GM23338 (cell line): ENCODE results near the gene TNFSF4. TPM values are rescaled to one million over a fixed set of nuclear protein-coding genes. Genes with fewer than 3 reads are reported as not detected.

ENCODE experiments used
- ATAC-seq: fragments of 200-7000 bp; cut with Tn5 transposase; 3 replicates; pipeline ENCODE4 v1.9.1; 2020
- DNase-seq: peaks from one replicate; pipeline ENCODE4 v3.0.0-alpha.2; 2015; ENCODE audit warnings: low spot score
- H2AFZ ChIP-seq: fragments of 200-600 bp; sonication (generic); 2 replicates; pipeline ENCODE4 v1.8.0; 2016; ENCODE audit warnings: antibody characterized with exemption, mild to moderate bottlenecking, moderate library complexity
- H3F3A ChIP-seq: fragments of 200-600 bp; sonication (generic); replicated peaks from 2 replicates; pipeline ENCODE4 v1.8.0; 2017; ENCODE audit warnings: antibody characterized with exemption, mixed run types, low read depth
- H3K27ac ChIP-seq: fragments of 200-600 bp; sonication (generic); 2 replicates; pipeline ENCODE4 v1.6.1; 2016; ENCODE audit warnings: low read depth
- H3K27me3 ChIP-seq: fragments of 200-600 bp; sonication (generic); 2 replicates; pipeline ENCODE4 v1.8.0; 2016; ENCODE audit warnings: mild to moderate bottlenecking, mixed run types, moderate library complexity; ENCODE audit not compliant: insufficient read depth
- H3K36me3 ChIP-seq: fragments of 200-600 bp; sonication (generic); 2 replicates; pipeline ENCODE4 v1.8.0; 2016; ENCODE audit warnings: mild to moderate bottlenecking; ENCODE audit not compliant: insufficient read depth
- H3K4me1 ChIP-seq: fragments of 200-600 bp; sonication (generic); 2 replicates; pipeline ENCODE4 v1.8.0; 2016; ENCODE audit warnings: mild to moderate bottlenecking, moderate library complexity; ENCODE audit not compliant: insufficient read depth
- H3K4me2 ChIP-seq: fragments of 200-600 bp; sonication (generic); 2 replicates; pipeline ENCODE4 v1.7.1; 2017; ENCODE audit warnings: mixed run types
- H3K4me3 ChIP-seq: fragments of 200-600 bp; sonication (generic); 2 replicates; pipeline ENCODE4 v1.6.1; 2016; ENCODE audit warnings: mixed run types
- H3K79me2 ChIP-seq: fragments of 200-600 bp; sonication (generic); replicated peaks from 2 replicates; pipeline ENCODE4 v1.8.0; 2017; ENCODE audit warnings: mild to moderate bottlenecking; ENCODE audit not compliant: insufficient read depth
- H3K9me2 ChIP-seq: fragments of 200-600 bp; sonication (generic); 2 replicates; pipeline ENCODE4 v1.8.0; 2017; ENCODE audit not compliant: insufficient read depth
- H4K20me1 ChIP-seq: fragments of 200-600 bp; sonication (generic); replicated peaks from 2 replicates; pipeline ENCODE4 v1.8.0; 2017; ENCODE audit warnings: mild to moderate bottlenecking; ENCODE audit not compliant: insufficient read depth
- H3K27ac Mint-ChIP-seq: 2 replicates; pipeline ENCODE4 v1.8.0; 2020; ENCODE audit warnings: inconsistent platforms, mild to moderate bottlenecking, moderate library complexity, mixed read lengths
- H3K27me3 Mint-ChIP-seq: 3 replicates; pipeline ENCODE4 v1.8.0; 2022; ENCODE audit warnings: low read depth, mild to moderate bottlenecking, moderate library complexity, mixed read lengths, inconsistent platforms; ENCODE audit not compliant: insufficient read depth, poor library complexity
- H3K36me3 Mint-ChIP-seq: 3 replicates; pipeline ENCODE4 v1.8.0; 2021; ENCODE audit warnings: low read depth, mild to moderate bottlenecking, inconsistent platforms, moderate library complexity, mixed read lengths
- H3K4me1 Mint-ChIP-seq: 3 replicates; pipeline ENCODE4 v1.8.0; 2020; ENCODE audit warnings: mild to moderate bottlenecking, inconsistent platforms, mixed read lengths
- H3K4me3 Mint-ChIP-seq: 3 replicates; pipeline ENCODE4 v1.8.0; 2021; ENCODE audit warnings: moderate library complexity, mild to moderate bottlenecking, inconsistent platforms, mixed read lengths
- H3K9me3 Mint-ChIP-seq: 3 replicates; pipeline ENCODE4 v1.8.0; 2020; ENCODE audit warnings: moderate library complexity, mild to moderate bottlenecking, inconsistent platforms, mixed read lengths
- CREB1 ChIP-seq: fragments of 250-450 bp; sonication (Bioruptor Pico); IDR thresholded peaks from 2 replicates; pipeline ENCODE4 v1.5.0; 2020; ENCODE audit warnings: low read depth, mild to moderate bottlenecking, moderate library complexity
- EZH2 ChIP-seq: fragments of 200-600 bp; sonication (generic); IDR thresholded peaks from one replicate; pipeline ENCODE4 v1.8.0; 2017; ENCODE audit warnings: antibody characterized with exemption, mild to moderate bottlenecking, low read depth; ENCODE audit not compliant: unreplicated experiment
- POLR2AphosphoS5 ChIP-seq: IDR thresholded peaks from 2 replicates; pipeline ENCODE4 v1.6.1; 2016; ENCODE audit warnings: antibody characterized with exemption, low read depth
- ZNF114 ChIP-seq: fragments of 250-450 bp; sonication (Bioruptor Pico); IDR thresholded peaks from 2 replicates; pipeline ENCODE4 v1.5.0; 2020; ENCODE audit warnings: mild to moderate bottlenecking, moderate library complexity
- ZNF331 ChIP-seq: fragments of 250-450 bp; sonication (Bioruptor Pico); IDR thresholded peaks from 2 replicates; pipeline ENCODE4 v1.5.0; 2020; ENCODE audit warnings: low read depth, mild to moderate bottlenecking, moderate library complexity
- polyA plus RNA-seq: library from polyadenylated mRNA; unstranded; fragments of >200 nt; fragmentation: Nextera tagmentation; extraction: Ambion mirVana; gene quantifications from 2 replicates; pipeline ENCODE4 v1.2.1, GENCODE V29; 2016
- total RNA-seq: library from RNA; depleted of rRNA; stranded (reverse); fragments of >200 nt; shearing (Covaris generic); gene quantifications from 2 replicates; pipeline ENCODE4 v1.2.3, GENCODE V29; 2014
- TF ChIP-seq, protein P1 (sequence below): fragments of 250-450 bp; sonication (Bioruptor Pico); IDR thresholded peaks from 2 replicates; pipeline ENCODE4 v1.5.0; 2020; ENCODE audit warnings: mild to moderate bottlenecking, moderate library complexity
- TF ChIP-seq, protein P2 (sequence below), 2 experiments: fragments of 200-600 bp in 1 of 2; sonication (generic) in 1 of 2; conservative IDR thresholded peaks; 2 replicates each; pipeline versions ENCODE4 v1.5.1 to v1.6.1; 2016 to 2017; ENCODE audit warnings: antibody characterized with exemption in 2 of 2, low read depth in 2 of 2, mild to moderate bottlenecking in 2 of 2, moderate library complexity in 1 of 2

The TNFSF4 gene
- total and polyA plus RNA-seq, 2 experiments from 2014 or later, result 0.55 to 1.5 TPM

DNA sequence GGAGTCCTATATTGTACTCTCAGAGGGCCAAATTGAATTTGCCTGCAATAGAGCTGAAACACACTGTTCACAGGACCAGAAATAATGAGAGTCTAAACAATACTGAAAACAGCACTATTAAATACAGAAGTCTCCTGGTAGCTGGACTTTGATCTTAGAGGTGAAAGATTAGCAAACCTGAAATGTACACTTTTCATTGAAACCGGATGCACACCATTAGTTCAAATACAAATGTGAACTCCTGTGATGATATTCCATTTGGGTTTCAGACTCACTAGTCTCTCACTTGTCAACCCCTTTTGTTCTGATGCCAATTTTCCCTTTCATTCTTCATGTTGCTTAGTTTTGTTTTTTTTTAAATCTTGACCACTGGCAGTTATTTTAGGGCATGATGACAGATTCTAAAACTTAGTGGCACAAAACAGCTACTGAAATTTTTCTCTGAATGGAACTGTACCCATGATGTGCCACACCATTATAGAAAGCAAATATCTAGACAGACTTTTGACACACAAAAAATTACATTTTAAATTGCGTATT is 5.9 kb upstream of the TNFSF4 start (continued):
- TF ChIP-seq, protein P1, sequence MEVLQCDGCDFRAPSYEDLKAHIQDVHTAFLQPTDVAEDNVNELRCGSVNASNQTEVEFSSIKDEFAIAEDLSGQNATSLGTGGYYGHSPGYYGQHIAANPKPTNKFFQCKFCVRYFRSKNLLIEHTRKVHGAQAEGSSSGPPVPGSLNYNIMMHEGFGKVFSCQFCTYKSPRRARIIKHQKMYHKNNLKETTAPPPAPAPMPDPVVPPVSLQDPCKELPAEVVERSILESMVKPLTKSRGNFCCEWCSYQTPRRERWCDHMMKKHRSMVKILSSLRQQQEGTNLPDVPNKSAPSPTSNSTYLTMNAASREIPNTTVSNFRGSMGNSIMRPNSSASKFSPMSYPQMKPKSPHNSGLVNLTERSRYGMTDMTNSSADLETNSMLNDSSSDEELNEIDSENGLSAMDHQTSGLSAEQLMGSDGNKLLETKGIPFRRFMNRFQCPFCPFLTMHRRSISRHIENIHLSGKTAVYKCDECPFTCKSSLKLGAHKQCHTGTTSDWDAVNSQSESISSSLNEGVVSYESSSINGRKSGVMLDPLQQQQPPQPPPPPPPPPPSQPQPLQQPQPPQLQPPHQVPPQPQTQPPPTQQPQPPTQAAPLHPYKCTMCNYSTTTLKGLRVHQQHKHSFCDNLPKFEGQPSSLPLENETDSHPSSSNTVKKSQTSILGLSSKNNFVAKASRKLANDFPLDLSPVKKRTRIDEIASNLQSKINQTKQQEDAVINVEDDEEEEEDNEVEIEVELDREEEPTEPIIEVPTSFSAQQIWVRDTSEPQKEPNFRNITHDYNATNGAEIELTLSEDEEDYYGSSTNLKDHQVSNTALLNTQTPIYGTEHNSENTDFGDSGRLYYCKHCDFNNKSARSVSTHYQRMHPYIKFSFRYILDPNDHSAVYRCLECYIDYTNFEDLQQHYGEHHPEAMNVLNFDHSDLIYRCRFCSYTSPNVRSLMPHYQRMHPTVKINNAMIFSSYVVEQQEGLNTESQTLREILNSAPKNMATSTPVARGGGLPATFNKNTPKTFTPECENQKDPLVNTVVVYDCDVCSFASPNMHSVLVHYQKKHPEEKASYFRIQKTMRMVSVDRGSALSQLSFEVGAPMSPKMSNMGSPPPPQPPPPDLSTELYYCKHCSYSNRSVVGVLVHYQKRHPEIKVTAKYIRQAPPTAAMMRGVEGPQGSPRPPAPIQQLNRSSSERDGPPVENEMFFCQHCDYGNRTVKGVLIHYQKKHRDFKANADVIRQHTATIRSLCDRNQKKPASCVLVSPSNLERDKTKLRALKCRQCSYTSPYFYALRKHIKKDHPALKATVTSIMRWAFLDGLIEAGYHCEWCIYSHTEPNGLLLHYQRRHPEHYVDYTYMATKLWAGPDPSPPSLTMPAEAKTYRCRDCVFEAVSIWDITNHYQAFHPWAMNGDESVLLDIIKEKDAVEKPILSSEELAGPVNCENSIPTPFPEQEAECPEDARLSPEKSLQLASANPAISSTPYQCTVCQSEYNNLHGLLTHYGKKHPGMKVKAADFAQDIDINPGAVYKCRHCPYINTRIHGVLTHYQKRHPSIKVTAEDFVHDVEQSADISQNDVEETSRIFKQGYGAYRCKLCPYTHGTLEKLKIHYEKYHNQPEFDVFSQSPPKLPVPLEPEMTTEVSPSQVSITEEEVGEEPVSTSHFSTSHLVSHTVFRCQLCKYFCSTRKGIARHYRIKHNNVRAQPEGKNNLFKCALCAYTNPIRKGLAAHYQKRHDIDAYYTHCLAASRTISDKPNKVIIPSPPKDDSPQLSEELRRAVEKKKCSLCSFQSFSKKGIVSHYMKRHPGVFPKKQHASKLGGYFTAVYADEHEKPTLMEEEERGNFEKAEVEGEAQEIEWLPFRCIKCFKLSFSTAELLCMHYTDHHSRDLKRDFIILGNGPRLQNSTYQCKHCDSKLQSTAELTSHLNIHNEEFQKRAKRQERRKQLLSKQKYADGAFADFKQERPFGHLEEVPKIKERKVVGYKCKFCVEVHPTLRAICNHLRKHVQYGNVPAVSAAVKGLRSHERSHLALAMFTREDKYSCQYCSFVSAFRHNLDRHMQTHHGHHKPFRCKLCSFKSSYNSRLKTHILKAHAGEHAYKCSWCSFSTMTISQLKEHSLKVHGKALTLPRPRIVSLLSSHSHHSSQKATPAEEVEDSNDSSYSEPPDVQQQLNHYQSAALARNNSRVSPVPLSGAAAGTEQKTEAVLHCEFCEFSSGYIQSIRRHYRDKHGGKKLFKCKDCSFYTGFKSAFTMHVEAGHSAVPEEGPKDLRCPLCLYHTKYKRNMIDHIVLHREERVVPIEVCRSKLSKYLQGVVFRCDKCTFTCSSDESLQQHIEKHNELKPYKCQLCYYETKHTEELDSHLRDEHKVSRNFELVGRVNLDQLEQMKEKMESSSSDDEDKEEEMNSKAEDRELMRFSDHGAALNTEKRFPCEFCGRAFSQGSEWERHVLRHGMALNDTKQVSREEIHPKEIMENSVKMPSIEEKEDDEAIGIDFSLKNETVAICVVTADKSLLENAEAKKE (CRISPR knock-in tag), result no peak
- TF ChIP-seq CREB1 (CRISPR knock-in tag) (no peak), ZNF331 (no peak), POLR2AphosphoS5 (no peak)
- TF ChIP-seq, protein P2, sequence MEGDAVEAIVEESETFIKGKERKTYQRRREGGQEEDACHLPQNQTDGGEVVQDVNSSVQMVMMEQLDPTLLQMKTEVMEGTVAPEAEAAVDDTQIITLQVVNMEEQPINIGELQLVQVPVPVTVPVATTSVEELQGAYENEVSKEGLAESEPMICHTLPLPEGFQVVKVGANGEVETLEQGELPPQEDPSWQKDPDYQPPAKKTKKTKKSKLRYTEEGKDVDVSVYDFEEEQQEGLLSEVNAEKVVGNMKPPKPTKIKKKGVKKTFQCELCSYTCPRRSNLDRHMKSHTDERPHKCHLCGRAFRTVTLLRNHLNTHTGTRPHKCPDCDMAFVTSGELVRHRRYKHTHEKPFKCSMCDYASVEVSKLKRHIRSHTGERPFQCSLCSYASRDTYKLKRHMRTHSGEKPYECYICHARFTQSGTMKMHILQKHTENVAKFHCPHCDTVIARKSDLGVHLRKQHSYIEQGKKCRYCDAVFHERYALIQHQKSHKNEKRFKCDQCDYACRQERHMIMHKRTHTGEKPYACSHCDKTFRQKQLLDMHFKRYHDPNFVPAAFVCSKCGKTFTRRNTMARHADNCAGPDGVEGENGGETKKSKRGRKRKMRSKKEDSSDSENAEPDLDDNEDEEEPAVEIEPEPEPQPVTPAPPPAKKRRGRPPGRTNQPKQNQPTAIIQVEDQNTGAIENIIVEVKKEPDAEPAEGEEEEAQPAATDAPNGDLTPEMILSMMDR (conservative IDR thresholded peaks at IDR 0.05; ENCODE audit: low read depth in 2 of 2), result no peak

DNA sequence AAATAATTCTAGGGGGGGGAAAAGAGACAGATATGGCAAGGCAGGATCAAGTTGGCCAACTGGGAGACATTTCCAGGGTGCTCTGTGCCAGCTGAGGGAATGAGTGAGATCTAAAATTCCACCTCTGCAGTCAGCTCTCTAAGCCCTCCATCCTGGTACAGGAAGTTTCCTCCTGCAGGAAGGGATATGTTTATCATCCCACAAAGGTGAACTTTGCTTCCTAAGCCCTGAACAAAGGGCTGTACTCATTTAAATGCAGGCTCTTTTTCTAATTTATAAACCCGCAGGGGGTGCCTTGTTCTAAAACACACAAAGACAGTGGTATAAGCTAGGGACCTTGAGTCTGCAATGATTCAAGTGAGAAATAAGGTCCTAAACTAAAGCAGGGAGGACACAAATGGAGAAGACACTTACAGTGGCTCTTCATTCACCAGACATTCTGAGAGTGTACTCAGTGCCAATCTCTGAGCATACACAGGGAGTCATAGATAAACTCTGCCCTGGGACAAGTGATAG is 3.6 kb upstream of the TNFSF4 start:
- peaks cover 3% of the 10 kb centered on the region; the same call in 1 of the 2 replicates for H4K20me1 ChIP-seq
- H3F3A ChIP-seq, result no peaks in the 10 kb centered on the region
- Mint-ChIP-seq H3K4me1 (peaks cover 10% of the 10 kb centered on the region), H3K27ac (no peak overlapping the region), H3K27me3 (peaks cover 17% of the 10 kb centered on the region), H3K9me3 (no peaks in the 10 kb centered on the region), H3K36me3 (no peaks in the 10 kb centered on the region), H3K4me3 (no peak overlapping the region)
- no peak overlapping the region for H3K4me2 ChIP-seq
- ATAC-seq, result peak; percentile 80
- H3K4me3 ChIP-seq, result no peak overlapping the region
- H2AFZ ChIP-seq, result no peak overlapping the region
- TF ChIP-seq EZH2 (no peak), CREB1 (CRISPR knock-in tag) (no peak), ZNF114 (CRISPR knock-in tag) (no peak)
- TF ChIP-seq, protein P1 (CRISPR knock-in tag), result no peak
- peaks cover 3% of the 10 kb centered on the region; the same call in 1 of the 2 replicates for H3K9me2 ChIP-seq
- peaks cover 59% of the 10 kb centered on the region for H3K27me3 ChIP-seq
- no peaks in the 10 kb centered on the region for H3K36me3 ChIP-seq
- peak; percentile 49 for DNase-seq
- no peaks in the 10 kb centered on the region for H3K79me2 ChIP-seq
- no peak overlapping the region for H3K27ac ChIP-seq
- no peaks in the 10 kb centered on the region for H3K4me1 ChIP-seq
